Measurements from ENCODE around the gene SATB1. TPM values are rescaled to one million over a fixed set of nuclear protein-coding genes. Genes with fewer than 3 reads are reported as not detected.

SATB1 gene
- total and polyA plus RNA-seq, 2 of the 4 experiments (the other 2 are of a cell fraction), result 7.5 to 10.7 TPM

DNA sequence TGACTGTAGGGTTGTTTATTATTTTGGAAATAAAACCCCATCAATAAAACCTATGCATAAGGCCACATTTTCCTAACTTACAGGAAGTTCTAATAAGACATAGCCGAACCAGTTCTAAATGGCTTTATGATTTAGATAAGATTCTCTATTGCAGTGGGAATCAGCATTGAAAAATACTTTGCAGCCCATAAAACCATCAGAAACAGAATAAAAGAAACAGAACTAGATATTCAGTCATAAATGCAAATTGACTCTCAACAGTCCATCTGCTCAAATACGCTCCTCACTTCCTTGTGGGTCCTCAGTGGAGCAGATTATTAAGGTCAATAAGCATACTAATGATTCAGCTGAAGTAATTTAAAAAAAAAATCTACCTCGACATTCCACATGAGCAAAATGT is 8.8 kb downstream of the SATB1 start:
- H2BK120ac ChIP-seq (ENCODE audit: low read depth, low read length), result no peak overlapping the region
- no peak overlapping the region for H2AK9ac ChIP-seq (replicated peaks; ENCODE audit: low read depth, low read length, poor library complexity)
- no peaks in the 10 kb centered on the region for H3K9me3 ChIP-seq (ENCODE audit: control insufficient read depth, insufficient read depth, low read length)
- H3K27ac ChIP-seq (ENCODE audit: insufficient read depth, low read length), result no peak overlapping the region
- H3K4ac ChIP-seq (ENCODE audit: low read depth, low read length), result no peak overlapping the region
- H4K8ac ChIP-seq (ENCODE audit: low read depth in 2 of 2, low read length in 2 of 2), result no peak overlapping the region
- H3K9me1 ChIP-seq (ENCODE audit: insufficient read depth, low read length), result no peaks in the 10 kb centered on the region
- no peak overlapping the region for H3K9ac ChIP-seq (ENCODE audit: low read depth, low read length)
- H3K27me3 ChIP-seq (ENCODE audit: control insufficient read depth, insufficient read depth, low read length), result no peaks in the 10 kb centered on the region
- H3K56ac ChIP-seq (ENCODE audit: extremely low read depth, insufficient read depth, low read length), result no peak overlapping the region
- H2AK5ac ChIP-seq (ENCODE audit: low read depth, low read length), result no peak overlapping the region
- ATAC-seq (ENCODE audit: low read depth) (no peak), DNase-seq (no peak)
- no peak overlapping the region for H2BK5ac ChIP-seq (ENCODE audit: low read depth, low read length, poor library complexity, severe bottlenecking)
- CTCF ChIA-PET, result no interaction called here
- H4K5ac ChIP-seq (ENCODE audit: low read depth, low read length), result no peak overlapping the region
- H2BK20ac ChIP-seq (ENCODE audit: low read depth, low read length), result no peak overlapping the region
- BruUV-seq (replicated peaks), result no TSS peak
- no peaks in the 10 kb centered on the region for H3K79me1 ChIP-seq (ENCODE audit: low read depth in 1 of 2, low read length in 2 of 2)
- H3K4me2 ChIP-seq (ENCODE audit: low read depth, low read length), result no peak overlapping the region
- no peak overlapping the region for H3K23ac ChIP-seq (ENCODE audit: low read depth, low read length)
- POLR2A ChIA-PET (ENCODE audit: unreplicated experiment), result no interaction called here
- no peak overlapping the region for H4K91ac ChIP-seq (ENCODE audit: insufficient read depth, low read depth, low read length)
- in situ Hi-C loops (cut with MboI; ENCODE audit: low sequenced_read_pairs), result no loop called here
- no peak for TF ChIP-seq FOS (IDR thresholded peaks at IDR 0.05; ENCODE audit: low read depth, low read length)
- TF ChIP-seq MAFK (IDR thresholded peaks at IDR 0.05; ENCODE audit: low read depth, low read length), result no peak
- TF ChIP-seq SMC3 (IDR thresholded peaks at IDR 0.05; ENCODE audit: low read depth, low read length), result no peak
- TF ChIP-seq RFX5 (IDR thresholded peaks at IDR 0.05; ENCODE audit: low read depth, low read length), result no peak
- TF ChIP-seq, protein P1, sequence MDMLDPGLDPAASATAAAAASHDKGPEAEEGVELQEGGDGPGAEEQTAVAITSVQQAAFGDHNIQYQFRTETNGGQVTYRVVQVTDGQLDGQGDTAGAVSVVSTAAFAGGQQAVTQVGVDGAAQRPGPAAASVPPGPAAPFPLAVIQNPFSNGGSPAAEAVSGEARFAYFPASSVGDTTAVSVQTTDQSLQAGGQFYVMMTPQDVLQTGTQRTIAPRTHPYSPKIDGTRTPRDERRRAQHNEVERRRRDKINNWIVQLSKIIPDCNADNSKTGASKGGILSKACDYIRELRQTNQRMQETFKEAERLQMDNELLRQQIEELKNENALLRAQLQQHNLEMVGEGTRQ (IDR thresholded peaks at IDR 0.05; ENCODE audit: low read depth, low read length), result no peak
- no peak for TF ChIP-seq CEBPB (IDR thresholded peaks at IDR 0.05; ENCODE audit: low read depth, low read length)
- TF ChIP-seq RAD21 (IDR thresholded peaks at IDR 0.05; ENCODE audit: low read length), result no peak
- no CpG with 5 or more reads among the region's 3 CpGs for WGBS, 2 experiments (ENCODE audit: extremely low coverage in 2 of 2, insufficient read length in 1 of 2)
- H3K14ac ChIP-seq (replicated peaks; ENCODE audit: low read depth, low read length), result no peak overlapping the region
- no peak overlapping the region for H3K18ac ChIP-seq (ENCODE audit: low read depth, low read length)
- no peak overlapping the region for H2AFZ ChIP-seq (replicated peaks; ENCODE audit: low read length, poor library complexity)
- intact Hi-C loops (cut with micrococcal nuclease), result no loop called here
- no peaks in the 10 kb centered on the region for H4K20me1 ChIP-seq (ENCODE audit: insufficient read depth, low read length)
- dilution Hi-C loops (cut with HindIII; ENCODE audit: low sequenced_read_pairs, unreplicated experiment), result no loop called here
- H2BK15ac ChIP-seq (ENCODE audit: low read depth, low read length), result no peak overlapping the region
- no peak overlapping the region for H3K4me3 ChIP-seq (ENCODE audit: insufficient read depth, low read depth, low read length)
- H3K4me1 ChIP-seq (ENCODE audit: control insufficient read depth, insufficient read depth, low read length), result 0 out of 2 replicates have a peak, but pooled peaks cover 2% of the 10 kb centered on the region
- 0 out of 2 replicates have a peak, but pooled peaks cover 1% of the 10 kb centered on the region for H3K36me3 ChIP-seq (ENCODE audit: control insufficient read depth, insufficient read depth, low read length)

All from IMR-90 (cell line).